Osteoblast (primary cell): ENCODE measurements around the gene ABHD4. TPM values are rescaled to one million over a fixed set of nuclear protein-coding genes. Genes with fewer than 3 reads are reported as not detected.
A peak's percentile ranks its signal among the peaks of the same experiment; 100 is the strongest.

Experiments used
- DNase-seq: peaks from one replicate; pipeline ENCODE4 v3.0.0; 2011; ENCODE audit warnings: low spot score, mixed read lengths; ENCODE audit not compliant: insufficient read length; ENCODE audit errors: missing footprints
- H2AFZ ChIP-seq: 2 replicates; pipeline ENCODE4 v1.6.0; 2011; ENCODE audit warnings: mild to moderate bottlenecking, low read length
- H3K27ac ChIP-seq: 2 replicates; pipeline ENCODE4 v1.5.1; 2011; ENCODE audit warnings: mild to moderate bottlenecking, low read depth, low read length, moderate library complexity
- H3K27me3 ChIP-seq: 2 replicates; pipeline ENCODE4 v1.6.0; 2012; ENCODE audit warnings: mild to moderate bottlenecking, control low read depth, inconsistent platforms, low read length, moderate library complexity; ENCODE audit not compliant: insufficient read depth
- H3K36me3 ChIP-seq: 2 replicates; pipeline ENCODE4 v1.5.1; 2011; ENCODE audit warnings: mild to moderate bottlenecking, low read length, control low read depth, moderate library complexity; ENCODE audit not compliant: insufficient read depth
- H3K4me1 ChIP-seq: 2 replicates; pipeline ENCODE4 v1.5.1; 2011; ENCODE audit warnings: mild to moderate bottlenecking, low read length, control low read depth, moderate library complexity; ENCODE audit not compliant: insufficient read depth
- H3K4me2 ChIP-seq: 2 replicates; pipeline ENCODE4 v1.6.0; 2011; ENCODE audit warnings: mild to moderate bottlenecking, low read length; ENCODE audit not compliant: insufficient read depth
- H3K4me3 ChIP-seq: fragments of 200-600 bp; sonication (generic); 3 replicates; pipeline ENCODE4 v1.5.1; 2012; ENCODE audit warnings: mild to moderate bottlenecking, low read length, inconsistent platforms; ENCODE audit not compliant: insufficient read depth
- H3K79me2 ChIP-seq: 2 replicates; pipeline ENCODE4 v1.6.0; 2012; ENCODE audit warnings: mild to moderate bottlenecking, low read length, control low read depth, inconsistent platforms; ENCODE audit not compliant: insufficient read depth
- H3K9me3 ChIP-seq: 2 replicates; pipeline ENCODE4 v1.5.1; 2011; ENCODE audit warnings: low read depth, low read length, control low read depth
- H4K20me1 ChIP-seq: 2 replicates; pipeline ENCODE4 v1.6.0; 2012; ENCODE audit warnings: mild to moderate bottlenecking, low read length, control low read depth; ENCODE audit not compliant: insufficient read depth
- CTCF ChIP-seq: IDR thresholded peaks from 2 replicates; pipeline ENCODE4 v1.5.1; 2011; ENCODE audit warnings: mild to moderate bottlenecking, low read depth, low read length, moderate library complexity; ENCODE audit errors: extremely low read depth
- total RNA-seq: library from RNA; depleted of rRNA; stranded (reverse); fragments of >200 nt; gene quantifications from 2 replicates; pipeline ENCODE4 v1.2.3, GENCODE V29; 2012

ABHD4 gene
- total RNA-seq, 1 donor = 52.1 TPM

DNA sequence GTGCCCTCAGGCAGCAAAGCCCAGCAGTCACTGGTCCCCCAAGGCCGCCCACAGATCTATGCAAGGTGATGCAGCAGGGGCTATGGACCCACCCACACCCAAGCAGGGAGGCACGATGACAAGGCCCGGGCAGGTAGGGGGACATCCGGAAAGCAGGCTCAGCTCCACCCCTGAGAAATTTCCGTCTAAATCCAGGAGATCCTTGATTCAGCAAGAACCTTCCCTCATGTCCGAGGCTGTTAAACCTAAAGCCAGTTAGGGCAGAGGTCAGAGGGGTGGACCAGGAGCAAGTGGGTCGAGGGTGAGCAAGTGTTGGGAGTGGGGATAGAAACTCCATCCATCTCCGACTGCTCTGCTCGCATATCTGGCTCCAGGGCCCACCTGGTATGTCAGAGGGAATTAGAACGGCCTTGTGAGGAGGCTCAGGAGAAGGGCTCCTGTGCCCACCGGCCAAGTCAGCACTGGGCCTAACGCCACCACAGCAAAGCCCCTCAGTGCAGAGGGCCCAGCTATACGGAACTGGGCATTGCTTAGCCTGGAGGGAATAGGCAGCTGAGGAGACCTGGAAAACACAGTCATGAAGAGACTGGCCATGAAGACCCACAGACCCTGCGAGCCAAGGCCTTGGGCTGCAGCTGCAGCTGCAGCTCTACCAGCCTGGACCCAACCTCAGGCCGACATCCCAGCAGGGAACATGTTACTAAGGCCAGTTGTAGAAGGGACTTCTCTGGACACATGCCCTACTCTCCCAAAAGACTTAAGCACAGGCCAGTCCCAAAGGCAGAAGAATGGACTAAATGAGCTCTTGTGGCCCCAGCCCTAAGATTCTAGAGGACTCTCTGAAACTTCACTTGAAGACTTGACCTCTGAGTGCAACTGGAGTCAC is 43.4 kb upstream of the ABHD4 start:
- H3K4me3 ChIP-seq = no peak overlapping the region
- no peak overlapping the region for H3K4me2 ChIP-seq
- no peaks in the 10 kb centered on the region for H3K27me3 ChIP-seq
- DNase-seq = peak; percentile 21
- peaks cover 23% of the 10 kb centered on the region for H3K4me1 ChIP-seq
- no peak for TF ChIP-seq CTCF
- no peaks in the 10 kb centered on the region for H3K79me2 ChIP-seq
- no peak overlapping the region for H2AFZ ChIP-seq
- H4K20me1 ChIP-seq = no peaks in the 10 kb centered on the region
- H3K27ac ChIP-seq = no peak overlapping the region
- H3K36me3 ChIP-seq = no peaks in the 10 kb centered on the region
- H3K9me3 ChIP-seq = no peaks in the 10 kb centered on the region

GRCh38 chr14:22555384-22556011 is 42.6 kb upstream of the ABHD4 start:
- H3K4me3 ChIP-seq = no peak overlapping the region
- no peaks in the 10 kb centered on the region for H3K9me3 ChIP-seq
- peak; percentile 57 for DNase-seq
- H3K27ac ChIP-seq = no peak overlapping the region
- H2AFZ ChIP-seq = no peak overlapping the region
- no peaks in the 10 kb centered on the region for H3K36me3 ChIP-seq
- H3K79me2 ChIP-seq = no peaks in the 10 kb centered on the region
- H3K4me1 ChIP-seq = peaks cover 16% of the 10 kb centered on the region
- no peak for TF ChIP-seq CTCF
- no peaks in the 10 kb centered on the region for H3K27me3 ChIP-seq
- no peak overlapping the region for H3K4me2 ChIP-seq
- no peaks in the 10 kb centered on the region for H4K20me1 ChIP-seq

GRCh38 chr14:22556021-22556989 is 41.8 kb upstream of the ABHD4 start:
- Histone ChIP-seq H4K20me1 (no peaks in the 10 kb centered on the region), H3K36me3 (no peaks in the 10 kb centered on the region), H3K4me3 (peak overlapping the region; percentile 56), H3K27me3 (no peaks in the 10 kb centered on the region), H3K79me2 (no peaks in the 10 kb centered on the region), H3K27ac (peak overlapping the region; percentile 57), H2AFZ (peak overlapping the region; percentile 93), H3K4me1 (peaks cover 12% of the 10 kb centered on the region), H3K4me2 (peak overlapping the region; percentile 76), H3K9me3 (no peaks in the 10 kb centered on the region)
- DNase-seq = peak; percentile 47
- no peak for TF ChIP-seq CTCF
